ENCODE data around the gene TOGARAM1.

Gene TOGARAM1

DNA sequence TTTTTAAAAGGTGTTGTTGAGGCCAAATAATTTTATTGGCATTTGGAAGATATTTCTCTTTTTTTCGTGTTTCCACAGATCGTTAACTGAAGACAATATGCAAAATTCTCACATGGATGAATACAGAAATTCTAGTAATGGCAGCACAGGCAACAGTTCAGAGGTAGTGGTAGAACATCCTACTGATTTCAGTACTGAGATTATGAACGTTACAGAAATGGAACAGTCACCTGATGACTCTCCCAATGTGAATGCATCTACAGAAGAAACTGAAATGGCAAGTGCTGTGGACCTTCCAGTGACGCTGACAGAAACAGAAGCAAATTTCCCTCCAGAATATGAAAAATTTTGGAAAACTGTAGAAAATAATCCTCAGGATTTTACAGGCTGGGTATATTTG, 133.2 kb downstream of the TOGARAM1 start:
- no peak for DNase-seq

DNA sequence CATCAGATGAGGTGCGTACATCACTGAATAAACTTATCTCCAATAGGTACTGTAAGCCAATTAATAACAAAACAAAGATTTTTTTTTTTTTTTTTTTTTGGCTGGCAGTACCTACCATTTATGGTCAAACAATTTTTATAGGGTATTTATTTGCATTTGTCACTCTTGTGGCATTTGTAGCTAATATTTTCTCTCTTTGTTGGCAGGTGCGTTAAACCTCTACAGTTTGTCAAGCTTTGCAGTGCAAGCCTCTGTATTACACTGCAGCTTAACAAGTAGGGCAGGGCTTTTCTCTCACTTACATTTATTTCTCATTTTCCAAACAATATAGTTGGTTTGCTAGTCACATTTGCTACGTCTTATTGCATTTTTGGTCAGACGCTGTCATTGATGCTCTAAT, 134.2 kb downstream of the TOGARAM1 start:
- DNase-seq = no peak

DNA sequence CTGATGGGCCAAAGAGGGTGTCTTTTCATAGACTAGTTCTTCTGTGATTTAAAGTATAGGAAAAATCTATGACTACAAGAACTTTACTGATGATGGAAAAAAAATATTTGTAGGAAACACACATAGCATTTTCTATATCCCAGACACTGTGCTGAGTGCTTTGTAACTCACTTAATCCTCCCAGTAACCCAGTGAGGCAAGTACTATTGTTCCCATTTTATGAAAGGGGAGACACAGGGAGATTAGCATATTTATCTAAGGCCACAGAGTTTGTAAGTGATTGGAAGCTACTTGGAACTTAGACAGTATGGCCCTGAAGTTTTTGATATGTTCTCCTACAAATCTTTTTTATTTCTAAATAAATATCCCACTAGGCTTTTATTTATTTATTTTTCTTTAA, 141.8 kb downstream of the TOGARAM1 start:
- DNase-seq = no peak

DNA sequence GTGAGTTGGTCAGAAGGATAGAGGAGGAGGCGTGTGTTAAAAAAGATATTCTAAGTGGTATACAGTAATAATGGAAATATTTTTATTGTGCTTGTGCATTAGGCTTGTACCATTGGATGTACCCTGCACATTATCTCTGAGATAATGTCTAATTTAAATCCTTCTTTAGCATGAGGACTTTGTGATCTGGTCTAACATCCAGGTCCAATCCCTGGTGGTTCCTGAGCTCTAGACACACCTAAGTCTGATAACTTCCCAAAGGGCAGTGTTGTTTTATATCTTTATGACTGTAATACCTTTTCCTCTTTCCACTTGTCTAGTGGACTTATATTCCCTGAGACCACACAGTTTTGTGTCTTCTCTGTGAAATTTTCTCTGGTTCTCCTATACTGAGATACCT, 142.6 kb downstream of the TOGARAM1 start:
- no peak for DNase-seq

DNA sequence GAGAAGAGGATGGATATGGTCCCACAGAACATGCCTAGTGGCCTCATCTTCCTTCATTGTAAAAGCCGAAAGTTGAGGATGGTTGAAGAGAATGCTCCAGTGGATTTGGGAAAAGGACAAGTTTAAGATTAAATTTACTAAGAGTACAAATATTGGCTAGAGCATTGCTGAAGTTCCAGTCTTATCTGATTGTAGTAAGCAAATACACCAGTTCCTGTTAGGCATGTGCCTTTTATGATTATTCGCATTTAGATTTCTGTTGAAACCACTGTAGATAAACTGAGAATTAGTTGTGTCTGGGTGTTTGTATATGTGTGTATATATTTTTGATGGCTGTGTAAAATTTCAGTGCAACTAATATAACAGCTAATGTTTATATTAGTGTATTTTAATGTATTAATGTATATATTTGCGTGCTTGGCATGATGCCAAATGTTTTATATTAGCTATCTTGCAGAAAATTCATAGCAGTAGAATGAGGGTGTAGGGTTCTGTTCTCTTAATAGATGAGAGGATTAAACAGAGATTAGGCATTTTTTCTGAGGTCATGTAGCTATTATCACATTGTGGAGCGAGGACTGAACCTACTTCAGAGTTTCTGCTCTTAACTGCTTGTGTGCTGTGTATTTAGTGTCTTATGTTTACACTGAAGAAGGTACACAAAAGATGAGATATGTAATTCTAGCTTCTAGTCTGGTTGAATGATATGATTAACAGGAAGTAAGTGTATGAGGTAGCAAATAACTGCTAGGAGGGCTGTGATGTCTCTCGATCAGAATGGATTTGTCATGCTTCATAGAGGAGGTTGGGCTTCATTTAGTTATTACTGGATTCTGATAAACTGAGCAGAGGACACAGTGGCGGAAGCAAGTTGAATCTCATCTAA, 151.1 kb downstream of the TOGARAM1 start:
- DNase-seq = peak; percentile 38 to 65

DNA sequence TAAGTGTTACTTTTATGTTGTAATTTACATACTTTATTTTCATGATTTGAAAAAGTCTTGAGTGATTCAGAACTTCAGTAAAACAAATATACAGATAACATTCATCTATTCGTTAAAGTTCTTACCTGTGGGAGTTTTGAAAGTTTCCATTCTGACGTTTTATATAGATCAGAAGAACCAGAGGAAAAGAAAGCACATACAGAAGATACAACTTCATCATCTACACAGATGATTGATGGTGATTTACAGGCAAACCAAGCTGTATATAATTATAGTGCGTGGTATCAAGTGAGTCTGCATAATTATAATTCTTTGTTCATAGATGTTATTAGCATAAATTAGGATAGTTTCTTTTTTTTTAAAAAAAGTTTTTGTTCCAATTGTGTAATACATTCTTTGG, 152.3 kb downstream of the TOGARAM1 start:
- DNase-seq = no peak

DNA sequence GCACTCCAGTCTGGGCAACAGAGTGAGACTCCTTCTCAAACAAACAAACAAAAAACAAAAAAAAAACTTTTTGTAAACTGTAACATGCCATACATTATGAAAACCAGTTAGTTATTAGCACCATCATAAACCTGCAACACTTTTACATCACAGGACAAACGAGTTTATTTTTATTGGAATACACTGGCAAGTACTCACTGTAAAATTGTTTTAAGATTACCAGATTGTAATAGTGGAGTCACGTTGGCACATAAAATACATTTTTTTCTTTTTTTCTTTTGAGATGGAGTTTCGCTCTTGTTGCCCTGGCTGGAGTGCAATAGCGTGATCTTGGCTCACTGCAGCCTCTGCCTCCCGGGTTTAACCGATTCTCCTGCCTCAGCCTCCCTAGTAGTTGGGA, 156.6 kb downstream of the TOGARAM1 start:
- no peak for DNase-seq

DNA sequence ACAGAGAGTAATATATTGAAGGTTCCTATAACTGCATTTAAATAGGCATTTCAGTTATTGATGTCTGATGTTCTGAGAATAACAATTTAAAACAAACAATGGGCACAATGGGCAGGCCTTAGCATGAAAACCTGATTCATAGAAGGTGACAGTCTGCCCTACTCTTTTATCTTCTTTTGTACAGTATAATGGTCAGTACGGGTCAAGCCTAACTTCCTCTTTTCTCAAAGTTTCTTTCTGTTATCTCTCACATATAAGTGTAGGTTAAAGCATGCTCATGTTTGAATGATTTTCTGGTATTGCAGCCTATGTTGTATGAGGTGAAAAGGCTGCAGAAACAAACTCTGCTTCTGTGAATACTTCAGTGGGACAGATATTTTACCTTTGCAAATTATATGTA, 158.1 kb downstream of the TOGARAM1 start:
- no peak for DNase-seq

DNA sequence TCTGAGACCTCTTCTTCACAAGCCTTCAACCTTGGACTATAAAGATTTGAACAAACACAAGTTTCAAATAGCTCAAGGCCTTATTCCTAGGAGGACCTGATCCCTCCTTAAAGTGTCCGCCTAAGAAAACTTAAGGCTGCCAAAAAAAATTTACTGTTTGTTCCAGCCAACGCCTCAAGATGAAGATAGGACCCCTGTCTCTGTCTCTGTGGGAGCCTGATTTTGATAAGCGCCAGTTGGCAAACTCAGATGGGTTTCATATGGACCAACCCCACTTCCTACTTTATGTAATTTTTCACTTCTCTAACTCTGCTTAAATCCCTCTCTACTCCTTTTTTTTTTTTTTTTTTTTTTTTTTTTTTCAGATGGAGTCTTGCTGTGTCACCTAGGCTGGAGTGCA, 161.3 kb downstream of the TOGARAM1 start:
- DNase-seq = no peak

All from SHP77 (cell line).